Esophagus squamous epithelium (tissue), 5 donors: ENCODE results near the gene TRIM13. TPM values are rescaled to one million over a fixed set of nuclear protein-coding genes. Genes with fewer than 3 reads are reported as not detected.
"Not testable (repeated sequence)": the region's sequence is repeated elsewhere in the genome, so short reads cannot be mapped to it uniquely, and the experiment has no call there.

ENCODE experiments used
- DNase-seq: peaks from one replicate; lab custom pipeline; 2025; lab: John Stamatoyannopoulos, UW
- H3K27ac ChIP-seq, 4 donors: fragments of 200-600 bp; sonication (generic); one replicate each; pipeline ENCODE4 v1.5.1; 2016 to 2019; ENCODE audit warnings: mild to moderate bottlenecking in 1 of 4
- H3K27me3 ChIP-seq, 4 donors: fragments of 200-600 bp; sonication (generic); 1 replicate in 3 of 4; 2 replicates in 1 of 4; pipeline versions ENCODE4 v1.5.1 to v1.6.0; 2017 to 2021; ENCODE audit warnings: antibody characterized with exemption in 1 of 4
- H3K36me3 ChIP-seq, 3 donors: fragments of 200-600 bp; sonication (generic); one replicate each; pipeline ENCODE4 v1.5.1; 2016 to 2019
- H3K4me1 ChIP-seq, 3 donors: fragments of 200-600 bp; sonication (generic); one replicate each; pipeline ENCODE4 v1.5.1; 2017 to 2019
- H3K4me3 ChIP-seq, 4 donors: fragments of 200-600 bp; sonication (generic); 1 replicate in 3 of 4; 2 replicates in 1 of 4; pipeline ENCODE4 v1.5.1; 2016 to 2019; ENCODE audit warnings: mild to moderate bottlenecking in 2 of 4, moderate library complexity in 1 of 4
- H3K9me3 ChIP-seq, 3 donors: fragments of 200-600 bp; sonication (generic); one replicate each; pipeline ENCODE4 v1.5.1; 2016 to 2019
- POLR2A ChIP-seq, 4 donors: fragments of 450-650 bp; IDR thresholded peaks; one replicate each; pipeline ENCODE4 v1.6.1; 2017; ENCODE audit warnings: antibody characterized with exemption in 4 of 4, mild to moderate bottlenecking in 4 of 4, moderate library complexity in 3 of 4
- WGBS, 2 donors: methylation state at CpG; one replicate each; pipeline ENCODE4 v1.1.5; 2018; 5-methylcytosine and 5-hydroxymethylcytosine counted together
- intact Hi-C: fragments of 100-400 bp; cut with DNase I; formaldehyde crosslinking; loops from one replicate; pipeline ENCODE4 v1.15.0; 2022
- total RNA-seq, 4 donors: library from RNA; depleted of rRNA; stranded (reverse); fragments of >200 nt; gene quantifications; one replicate each; pipeline ENCODE4 v1.1.0, GENCODE V29; 2016
- TF ChIP-seq, protein P1 (sequence below), 6 experiments: fragments of 450-650 bp in 4 of 6; fragments of 200-600 bp in 2 of 6; sonication (generic) in 2 of 6; IDR thresholded peaks; one replicate each; pipeline ENCODE4 v1.5.1; 2016 to 2019; ENCODE audit warnings: antibody characterized with exemption in 6 of 6, mild to moderate bottlenecking in 4 of 6, moderate library complexity in 4 of 6
- donor health status: DM: yes; HTN: yes; CAD: no.

The TRIM13 gene
- total RNA-seq, 4 donors from 2014 or later: 22.8 to 28.8 (median 26.5) TPM

GRCh38 chr13:49986471-49986870 lies 10.4 kb upstream of the TRIM13 start:
- Histone ChIP-seq H3K4me3 (no peak overlapping the region), H3K36me3 (no peaks in the 10 kb centered on the region), H3K4me1 (peaks cover 0 to 25% (median 0%) of the 10 kb centered on the region in 3 donors), H3K9me3 (no peaks in the 10 kb centered on the region), H3K27ac (no peak overlapping the region), H3K27me3 (no peaks in the 10 kb centered on the region)
- DNase-seq: no peak
- intact Hi-C loops: loop anchor here (10.0 kb wide), 1 partner anchor 538 kb away; no protein-coding TSS in a partner anchor
- WGBS, 2 donors: 84 to 90% methylated on average over 7 of the region's 7 CpGs
- TF ChIP-seq POLR2A (IDR thresholded peaks at IDR 0.05): no peak
- TF ChIP-seq, protein P1, sequence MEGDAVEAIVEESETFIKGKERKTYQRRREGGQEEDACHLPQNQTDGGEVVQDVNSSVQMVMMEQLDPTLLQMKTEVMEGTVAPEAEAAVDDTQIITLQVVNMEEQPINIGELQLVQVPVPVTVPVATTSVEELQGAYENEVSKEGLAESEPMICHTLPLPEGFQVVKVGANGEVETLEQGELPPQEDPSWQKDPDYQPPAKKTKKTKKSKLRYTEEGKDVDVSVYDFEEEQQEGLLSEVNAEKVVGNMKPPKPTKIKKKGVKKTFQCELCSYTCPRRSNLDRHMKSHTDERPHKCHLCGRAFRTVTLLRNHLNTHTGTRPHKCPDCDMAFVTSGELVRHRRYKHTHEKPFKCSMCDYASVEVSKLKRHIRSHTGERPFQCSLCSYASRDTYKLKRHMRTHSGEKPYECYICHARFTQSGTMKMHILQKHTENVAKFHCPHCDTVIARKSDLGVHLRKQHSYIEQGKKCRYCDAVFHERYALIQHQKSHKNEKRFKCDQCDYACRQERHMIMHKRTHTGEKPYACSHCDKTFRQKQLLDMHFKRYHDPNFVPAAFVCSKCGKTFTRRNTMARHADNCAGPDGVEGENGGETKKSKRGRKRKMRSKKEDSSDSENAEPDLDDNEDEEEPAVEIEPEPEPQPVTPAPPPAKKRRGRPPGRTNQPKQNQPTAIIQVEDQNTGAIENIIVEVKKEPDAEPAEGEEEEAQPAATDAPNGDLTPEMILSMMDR (IDR thresholded peaks at IDR 0.05): no peak

DNA sequence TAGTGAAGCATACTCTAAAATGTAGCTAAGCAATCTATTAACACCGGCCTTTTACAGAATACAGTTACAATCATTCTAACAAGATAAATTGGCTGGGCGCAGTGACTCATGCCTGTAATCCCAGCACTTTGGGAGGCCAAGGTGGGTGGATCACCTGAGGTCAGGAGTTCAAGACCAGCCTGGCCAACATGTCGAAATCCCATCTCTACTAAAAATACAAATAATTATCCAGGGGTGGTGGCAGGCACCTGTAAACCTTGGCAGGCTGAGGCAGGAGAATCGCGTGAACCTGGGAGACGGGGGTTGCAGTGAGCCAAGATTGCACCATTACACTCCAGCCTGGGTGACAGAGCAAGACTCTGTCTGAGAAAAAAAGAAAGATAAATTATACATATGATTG lies 6.2 kb upstream of the TRIM13 start:
- DNase-seq, H3K27me3 ChIP-seq, H3K27ac ChIP-seq, intact Hi-C loops, H3K4me3 ChIP-seq, H3K9me3 ChIP-seq, H3K36me3 ChIP-seq: not testable (repeated sequence)
- 43 to 64% methylated on average over 6 of the region's 6 CpGs for whole genome bisulfite sequencing, 2 donors
- peaks cover 0 to 14% (median 0%) of the 10 kb centered on the region in 3 donors for H3K4me1 ChIP-seq

DNA sequence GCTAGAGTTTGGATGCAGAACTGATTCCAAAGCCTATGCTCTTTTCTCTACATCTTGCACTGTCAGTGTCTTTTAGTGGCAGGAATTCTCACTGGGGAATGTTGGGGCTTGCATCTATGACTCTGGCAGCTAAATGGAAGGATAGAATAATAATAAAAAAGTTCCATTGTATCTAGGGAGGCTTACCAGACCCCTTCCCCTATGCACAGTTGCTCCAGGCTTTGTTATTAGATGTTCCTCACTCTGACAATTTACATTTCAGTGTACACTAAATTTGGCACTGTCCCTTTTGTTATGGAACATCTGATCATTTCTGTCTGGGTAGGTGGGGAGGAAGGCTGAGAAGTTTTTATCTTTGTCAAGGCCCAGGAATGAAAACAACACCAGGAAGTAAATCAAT lies 3.7 kb upstream of the TRIM13 start:
- no peaks in the 10 kb centered on the region for H3K27me3 ChIP-seq
- DNase-seq: no peak
- TF ChIP-seq POLR2A (IDR thresholded peaks at IDR 0.05): no peak
- TF ChIP-seq, protein P1 (IDR thresholded peaks at IDR 0.05): no peak
- no peaks in the 10 kb centered on the region for H3K36me3 ChIP-seq
- no peaks in the 10 kb centered on the region for H3K9me3 ChIP-seq
- no peak overlapping the region for H3K27ac ChIP-seq
- H3K4me3 ChIP-seq: no peak overlapping the region
- intact Hi-C loops: no loop called here
- H3K4me1 ChIP-seq: peaks cover under 1 to 22% (median 5%) of the 10 kb centered on the region in 3 donors

DNA sequence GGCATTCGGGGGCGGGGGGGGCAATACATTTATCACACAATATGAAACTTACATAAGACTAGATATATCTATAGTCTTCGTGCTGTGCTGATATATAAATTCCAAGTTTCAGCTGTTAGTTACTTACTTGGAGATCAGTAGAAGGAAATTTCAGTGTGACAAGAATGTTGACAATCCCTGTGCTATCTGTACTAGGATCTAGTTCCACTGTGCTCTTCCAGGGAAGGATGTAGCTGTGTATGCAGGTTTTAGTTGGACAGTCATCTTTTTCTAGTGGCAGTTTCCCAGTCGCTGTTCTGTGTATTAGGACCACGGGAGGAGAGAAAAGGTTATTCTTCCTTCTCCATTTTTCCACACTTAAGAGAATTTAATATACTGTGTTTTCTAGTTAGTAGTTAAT lies 3.2 kb upstream of the TRIM13 start:
- H3K27ac ChIP-seq: no peak overlapping the region
- no peak for TF ChIP-seq POLR2A (IDR thresholded peaks at IDR 0.05)
- TF ChIP-seq, protein P1 (IDR thresholded peaks at IDR 0.05): no peak
- intact Hi-C loops: no loop called here
- no peak overlapping the region for H3K4me3 ChIP-seq
- peaks cover 6 to 28% (median 11%) of the 10 kb centered on the region in 3 donors for H3K4me1 ChIP-seq
- DNase-seq: no peak
- H3K9me3 ChIP-seq: no peaks in the 10 kb centered on the region
- WGBS, 2 donors: 75 to 84% methylated on average over 5 of the region's 5 CpGs
- H3K36me3 ChIP-seq: peaks cover 0 to 3% (median 0%) of the 10 kb centered on the region in 3 donors
- no peaks in the 10 kb centered on the region for H3K27me3 ChIP-seq

GRCh38 chr13:49995625-49996101 lies 1.2 kb upstream of the TRIM13 start:
- no peak for DNase-seq
- intact Hi-C loops: loop anchor here (2.0 kb wide), 1 partner anchor 87 kb away; no protein-coding TSS in a partner anchor
- 42 to 56% methylated on average over 14 of the region's 14 CpGs for WGBS, 2 donors

More at GRCh38 chr13:49995625-49996101, 1.2 kb upstream of the TRIM13 start:
- H3K36me3 ChIP-seq: peaks cover 0 to 23% (median 0%) of the 10 kb centered on the region in 3 donors
- H3K4me3 ChIP-seq: peak overlapping the region; percentile 88 to 98 (median 94)
- H3K27ac ChIP-seq: peak overlapping the region; percentile 99 to 100 (median 99)
- H3K4me1 ChIP-seq: peaks cover 11 to 47% (median 24%) of the 10 kb centered on the region in 3 donors
- no peaks in the 10 kb centered on the region for H3K27me3 ChIP-seq
- no peaks in the 10 kb centered on the region for H3K9me3 ChIP-seq
- TF ChIP-seq, protein P1 (IDR thresholded peaks at IDR 0.05): no peak
- no peak for TF ChIP-seq POLR2A (IDR thresholded peaks at IDR 0.05)
